Measurements from ENCODE around the gene KCP.

- TF ChIP-seq GATA3 (IDR thresholded peaks at IDR 0.05; ENCODE audit: low read depth, low read length): no peak
- no peak for TF ChIP-seq GATA2 (IDR thresholded peaks at IDR 0.05; ENCODE audit: low read depth, low read length)
Measured at GRCh38 chr7:128871050-128871449, 39.5 kb downstream of the KCP start.
